ENCODE data around the gene WDR31.
"Not testable (repeated sequence)": the region's sequence is repeated elsewhere in the genome, so short reads cannot be mapped to it uniquely, and the experiment has no call there.

The WDR31 gene

DNA sequence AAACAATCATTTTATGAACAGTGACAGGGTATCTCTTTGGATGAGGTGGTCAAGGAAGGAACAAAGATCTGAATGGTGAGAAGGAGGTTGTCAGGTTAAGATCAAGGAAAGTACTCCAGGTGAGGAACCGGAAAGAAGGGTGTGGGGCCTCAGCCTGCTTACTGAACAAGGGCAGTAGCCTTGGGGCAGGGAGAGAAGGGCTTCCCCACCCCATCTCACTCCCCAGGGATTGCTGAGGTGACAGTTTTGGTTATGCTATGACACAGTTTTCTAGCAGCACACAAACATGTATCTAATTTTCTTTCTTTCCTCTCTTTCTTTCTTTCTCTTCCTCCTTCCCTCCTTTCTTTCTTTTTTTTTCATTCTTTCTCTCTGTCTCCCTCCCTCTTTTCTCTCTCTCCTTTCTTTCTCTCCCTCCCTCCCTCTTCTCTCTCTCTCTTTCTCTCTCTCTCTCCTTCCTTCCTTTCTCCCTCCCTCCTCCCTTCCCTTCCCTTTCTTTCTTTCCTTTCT lies 40.8 kb upstream of the WDR31 start:
- peak overlapping the region; percentile 83; the same call in 1 of the 2 replicates for H3K27ac ChIP-seq
- TF ChIP-seq, protein P1, sequence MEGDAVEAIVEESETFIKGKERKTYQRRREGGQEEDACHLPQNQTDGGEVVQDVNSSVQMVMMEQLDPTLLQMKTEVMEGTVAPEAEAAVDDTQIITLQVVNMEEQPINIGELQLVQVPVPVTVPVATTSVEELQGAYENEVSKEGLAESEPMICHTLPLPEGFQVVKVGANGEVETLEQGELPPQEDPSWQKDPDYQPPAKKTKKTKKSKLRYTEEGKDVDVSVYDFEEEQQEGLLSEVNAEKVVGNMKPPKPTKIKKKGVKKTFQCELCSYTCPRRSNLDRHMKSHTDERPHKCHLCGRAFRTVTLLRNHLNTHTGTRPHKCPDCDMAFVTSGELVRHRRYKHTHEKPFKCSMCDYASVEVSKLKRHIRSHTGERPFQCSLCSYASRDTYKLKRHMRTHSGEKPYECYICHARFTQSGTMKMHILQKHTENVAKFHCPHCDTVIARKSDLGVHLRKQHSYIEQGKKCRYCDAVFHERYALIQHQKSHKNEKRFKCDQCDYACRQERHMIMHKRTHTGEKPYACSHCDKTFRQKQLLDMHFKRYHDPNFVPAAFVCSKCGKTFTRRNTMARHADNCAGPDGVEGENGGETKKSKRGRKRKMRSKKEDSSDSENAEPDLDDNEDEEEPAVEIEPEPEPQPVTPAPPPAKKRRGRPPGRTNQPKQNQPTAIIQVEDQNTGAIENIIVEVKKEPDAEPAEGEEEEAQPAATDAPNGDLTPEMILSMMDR (IDR thresholded peaks at IDR 0.05): no peak
- no peak for TF ChIP-seq ZFX (IDR thresholded peaks at IDR 0.05; ENCODE audit: borderline replicate concordance)

DNA sequence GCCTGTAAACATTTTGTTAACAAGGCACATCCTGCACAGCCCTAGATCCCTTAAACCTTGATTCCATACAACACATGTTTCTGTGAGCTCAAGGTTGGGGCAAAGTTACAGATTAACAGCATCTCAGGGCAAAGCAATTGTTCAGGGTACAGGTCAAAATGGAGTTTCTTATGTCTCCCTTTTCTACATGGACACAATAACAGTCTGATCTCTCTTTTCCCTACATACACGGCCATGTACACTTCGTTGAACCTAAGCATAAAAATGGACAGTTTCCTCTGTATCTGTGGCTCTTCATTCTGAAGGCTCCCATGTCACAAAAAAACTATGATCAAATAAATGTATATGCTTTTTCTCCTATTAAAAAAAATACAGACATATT lies 39.7 kb upstream of the WDR31 start:
- not testable (repeated sequence) for H3K27ac ChIP-seq

DNA sequence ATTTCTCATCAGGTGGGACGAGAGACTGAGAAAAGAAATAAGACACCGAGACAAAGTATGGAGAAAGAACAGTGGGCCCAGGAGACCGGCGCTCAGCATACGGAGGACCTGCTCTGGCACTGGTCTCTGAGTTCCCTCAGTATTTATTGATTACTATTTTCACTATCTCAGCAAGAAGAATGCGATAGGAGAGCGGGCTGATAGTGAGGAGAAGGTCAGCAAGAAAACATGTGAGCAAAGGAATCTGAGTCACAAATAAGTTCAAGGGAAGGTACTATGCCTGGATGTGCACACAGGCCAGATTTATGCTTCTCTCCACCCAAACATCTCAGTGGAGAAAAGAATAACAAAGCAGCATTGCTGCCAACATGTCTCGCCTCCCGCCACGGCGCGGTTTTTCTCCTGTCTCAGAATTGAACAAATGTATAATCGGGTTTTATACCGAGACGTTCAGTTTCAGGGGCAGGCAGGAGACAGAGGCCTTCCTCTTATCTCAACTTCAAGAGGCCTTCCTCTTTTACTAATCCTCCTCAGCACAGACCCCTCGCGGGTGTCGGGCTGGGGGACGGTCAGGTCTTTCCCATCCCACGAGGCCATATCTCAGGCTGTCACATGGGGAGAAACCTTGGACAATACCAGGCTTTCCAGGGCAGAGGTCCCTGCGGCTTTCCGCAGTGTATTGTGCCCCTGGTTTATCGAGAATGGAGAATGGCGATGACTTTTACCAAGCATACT lies 39.2 kb upstream of the WDR31 start:
- H3K27ac ChIP-seq: not testable (repeated sequence)

DNA sequence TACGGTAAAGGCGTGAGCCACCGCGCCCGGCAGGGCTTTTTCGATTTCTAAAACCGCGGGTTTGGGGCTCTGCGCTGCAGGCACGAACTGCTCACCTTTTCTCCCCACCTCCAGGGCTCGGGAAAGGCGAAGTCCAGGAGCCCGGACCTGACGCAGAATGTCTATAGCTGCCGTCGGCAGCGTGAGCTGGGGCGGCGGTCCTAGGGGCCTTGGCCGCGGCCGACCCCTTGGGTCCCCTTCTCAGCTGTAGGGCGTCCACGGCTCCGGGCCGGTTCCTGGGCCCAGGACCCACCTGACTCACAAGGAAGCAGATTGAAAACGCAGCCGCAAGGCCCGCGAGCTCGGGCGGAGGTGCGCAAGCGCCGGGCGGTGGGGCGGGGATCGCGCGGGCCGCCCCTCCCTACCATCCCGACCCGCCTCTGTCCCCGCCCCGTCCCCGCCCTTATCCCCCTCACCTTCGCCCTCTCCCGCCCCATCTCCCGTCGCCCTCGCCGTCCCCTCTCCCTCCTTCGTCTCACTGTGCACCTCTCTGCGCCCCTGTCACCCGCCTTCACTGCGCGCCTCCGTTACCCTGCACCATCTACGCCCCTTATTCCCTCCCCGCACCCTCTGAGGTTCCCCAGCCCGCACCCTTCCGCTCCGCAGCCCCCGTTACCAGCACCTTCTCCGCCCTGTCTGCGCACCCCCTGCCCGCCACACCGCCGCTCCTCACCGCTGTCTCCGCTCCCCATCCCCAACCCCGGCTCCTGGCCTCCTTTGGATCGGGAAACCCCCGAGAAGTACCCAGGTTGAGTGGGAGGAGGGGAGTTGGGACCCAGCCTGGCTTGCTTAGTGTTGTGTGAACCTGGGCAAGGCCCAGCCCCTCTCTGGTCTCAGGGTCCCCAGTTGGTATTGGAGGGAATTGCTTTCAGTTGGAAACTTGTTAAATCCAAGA lies 36.8 kb upstream of the WDR31 start, which contains the start of gene HDHD3:
TSS of gene HDHD3 (minus strand) at position 353 of the 934 bp plus-strand sequence. CDS start 2,632 bp downstream, outside the sequence.
- TF ChIP-seq ZFX (IDR thresholded peaks at IDR 0.05; ENCODE audit: borderline replicate concordance): no peak
- TF ChIP-seq, protein P1 (IDR thresholded peaks at IDR 0.05): no peak
- H3K27ac ChIP-seq: peak within 1 kb of the TSS; percentile 83

DNA sequence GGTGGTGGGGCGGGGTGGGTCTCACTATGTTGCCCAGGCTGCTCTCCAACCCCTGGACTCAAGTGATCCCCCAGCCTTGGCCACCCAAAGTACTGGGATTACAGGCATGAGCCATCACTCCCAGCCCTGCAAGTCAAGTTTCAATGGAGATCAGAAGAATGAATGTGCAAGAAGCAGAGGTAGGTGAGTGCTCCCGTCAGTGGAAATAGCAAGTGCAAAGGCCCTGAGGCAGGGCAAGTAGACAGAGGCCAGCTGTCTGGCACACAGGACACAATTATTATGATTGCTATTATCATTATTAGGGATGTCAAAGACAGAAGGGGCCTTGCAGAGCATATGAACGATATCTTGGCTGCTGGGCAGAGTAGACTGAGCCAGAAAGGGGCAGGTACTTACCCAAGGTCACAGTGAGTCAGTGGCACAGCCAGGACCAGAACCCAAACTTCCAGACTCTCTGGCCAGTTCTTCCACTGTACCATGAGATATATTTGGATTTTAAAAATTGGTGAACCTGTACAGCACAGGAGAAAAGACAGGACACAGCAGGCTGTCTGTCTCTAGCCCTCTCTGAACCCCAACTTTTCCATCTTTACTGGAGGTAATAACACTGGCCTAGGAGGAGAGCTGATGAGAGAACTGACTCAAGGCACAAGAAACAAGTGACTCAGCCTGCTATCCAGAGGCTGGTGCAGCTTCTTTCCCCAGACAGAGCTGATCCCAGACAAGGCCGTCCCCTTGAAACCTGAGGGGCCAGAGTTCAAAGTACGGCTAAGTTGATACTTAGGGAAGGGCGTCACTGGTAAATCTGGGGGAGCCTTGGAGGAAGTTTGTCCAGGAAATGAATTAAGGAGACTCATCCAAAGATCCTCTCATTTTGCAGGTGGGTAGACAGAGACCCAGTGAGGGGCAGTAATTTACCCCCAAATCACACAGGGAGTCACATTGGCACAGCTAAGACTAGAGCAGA lies 35.3 kb upstream of the WDR31 start:
- TF ChIP-seq, protein P1 (IDR thresholded peaks at IDR 0.05): no peak
- TF ChIP-seq ZFX (IDR thresholded peaks at IDR 0.05; ENCODE audit: borderline replicate concordance): no peak
- peak overlapping the region; percentile 83 for H3K27ac ChIP-seq

DNA sequence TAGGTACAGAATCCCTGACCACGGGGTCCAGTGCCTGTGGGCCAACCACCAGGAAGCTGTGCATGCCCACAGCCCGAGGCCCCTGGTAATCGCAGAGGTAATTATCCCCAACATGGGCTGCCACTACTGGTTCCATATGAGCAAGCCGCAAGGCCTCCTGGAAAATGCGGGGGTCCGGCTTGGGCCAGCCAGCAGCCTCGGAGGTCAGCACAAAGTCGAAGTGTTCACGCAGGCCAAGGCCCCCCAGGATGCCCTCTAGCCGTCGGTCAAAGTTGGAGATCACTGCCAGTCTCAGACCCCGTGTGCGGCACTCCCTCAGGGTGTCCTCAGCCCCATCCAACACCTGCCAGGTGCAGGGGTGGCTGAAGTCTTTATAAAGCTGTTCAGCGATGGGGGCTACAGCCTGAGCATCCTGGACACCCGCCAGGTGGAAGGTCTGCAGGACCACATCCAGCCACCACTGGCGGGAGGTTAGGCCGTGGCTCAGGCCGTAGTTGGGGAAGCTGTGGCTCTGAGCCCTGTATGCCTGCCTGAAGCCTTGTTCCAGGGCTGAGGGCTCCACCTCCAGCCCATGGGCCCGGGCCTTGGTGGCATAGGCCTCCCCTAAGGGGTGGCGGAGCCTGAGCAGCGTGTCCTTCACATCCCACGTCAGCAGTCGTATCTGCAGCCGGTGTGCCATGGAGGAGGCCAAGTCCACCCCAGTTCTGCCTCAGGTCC lies 33.8 kb upstream of the WDR31 start:
- TF ChIP-seq, protein P1 (IDR thresholded peaks at IDR 0.05): no peak

DNA sequence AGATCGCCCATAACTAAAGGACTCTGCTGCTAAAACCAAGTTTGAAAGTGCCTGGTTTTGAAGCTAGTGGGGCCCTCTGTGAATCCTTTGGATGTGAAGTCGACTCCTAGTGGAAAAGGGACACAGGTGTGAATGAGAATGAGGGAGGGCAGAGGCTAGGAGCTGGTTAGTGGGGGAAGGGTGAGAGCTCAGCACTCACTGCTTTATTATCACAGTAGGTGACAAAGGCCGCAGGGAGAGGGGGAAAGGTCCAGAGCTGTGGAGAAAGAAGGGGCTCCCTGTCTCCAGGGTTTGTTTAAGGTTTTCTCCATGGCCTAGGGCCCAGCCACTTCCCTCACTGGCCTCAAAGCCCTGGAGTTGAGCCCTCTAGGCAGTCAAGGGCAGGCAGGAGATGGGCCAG lies 33.2 kb upstream of the WDR31 start:
- no peak overlapping the region for H3K27ac ChIP-seq
- TF ChIP-seq ZFX (IDR thresholded peaks at IDR 0.05; ENCODE audit: borderline replicate concordance): no peak
- TF ChIP-seq, protein P1 (IDR thresholded peaks at IDR 0.05): no peak

More for the DNA sequence above, 33.8 kb upstream of the WDR31 start:
- H3K27ac ChIP-seq: no peak overlapping the region

Data from 22Rv1 (cell line).